Small intestine (tissue), 7 donors: Measurements from ENCODE around the gene MAP4K3. TPM values are rescaled to one million over a fixed set of nuclear protein-coding genes. Genes with fewer than 3 reads are reported as not detected.

Experiments used
- DNase-seq, 2 donors: peaks; one replicate each; pipeline versions ENCODE4 v3.0.0 to v3.0.0-alpha.2; 2013
- FAIRE-seq: peaks from 2 replicates; lab custom pipeline; 2012; peaks lifted over from hg19 to GRCh38; lab: Jason Lieb, UNC
- H3K27ac ChIP-seq, 3 donors: one replicate each; pipeline ENCODE4 v1.5.1; 2013; ENCODE audit warnings: low read length in 2 of 3, mild to moderate bottlenecking in 2 of 3, control low read depth in 1 of 3, inconsistent platforms in 1 of 3, low read depth in 1 of 3, moderate library complexity in 1 of 3
- H3K27me3 ChIP-seq, 3 donors: one replicate each; pipeline ENCODE4 v1.6.1; 2013; ENCODE audit warnings: low read length in 3 of 3, inconsistent platforms in 1 of 3; ENCODE audit not compliant: control insufficient read depth in 3 of 3, insufficient read depth in 3 of 3
- H3K36me3 ChIP-seq, 3 donors: one replicate each; pipeline ENCODE4 v1.6.1; 2013; ENCODE audit warnings: low read length in 3 of 3, inconsistent platforms in 1 of 3, low read depth in 1 of 3, mild to moderate bottlenecking in 1 of 3, moderate library complexity in 1 of 3; ENCODE audit not compliant: control insufficient read depth in 3 of 3, insufficient read depth in 2 of 3
- H3K4me1 ChIP-seq, 3 donors: one replicate each; pipeline ENCODE4 v1.6.1; 2013; ENCODE audit warnings: low read length in 2 of 3, inconsistent platforms in 1 of 3, low read depth in 1 of 3, mild to moderate bottlenecking in 1 of 3, moderate library complexity in 1 of 3; ENCODE audit not compliant: control insufficient read depth in 3 of 3, insufficient read depth in 2 of 3
- H3K4me3 ChIP-seq, 3 donors: one replicate each; pipeline ENCODE4 v1.5.1; 2013; ENCODE audit warnings: low read length in 3 of 3, control low read depth in 1 of 3, inconsistent platforms in 1 of 3, low read depth in 1 of 3, mild to moderate bottlenecking in 1 of 3, moderate library complexity in 1 of 3
- H3K9me3 ChIP-seq, 2 donors: one replicate each; pipeline ENCODE4 v1.6.1; 2013; ENCODE audit warnings: low read depth in 1 of 2, low read length in 1 of 2; ENCODE audit not compliant: control insufficient read depth in 2 of 2, insufficient read depth in 1 of 2
- WGBS, 3 donors: extraction: QIAGEN DNeasy Blood & Tissue Kit; methylation state at CpG; one replicate each; pipeline ENCODE4 v1.1.7; 2013; 5-methylcytosine and 5-hydroxymethylcytosine counted together
- polyA plus RNA-seq, 4 donors: library from polyadenylated mRNA; stranded (reverse) in 3 of 4; unstranded in 1 of 4; fragments of 200-250 nt in 3 of 4; fragments of 120-200 nt in 1 of 4; gene quantifications; one replicate each; pipeline versions ENCODE4 v1.2.1 to v1.2.3, GENCODE V29; 2013
- donor health status: healthy with polysubstance abuse.
- donor health status: control.
- donor health status: control.
- donor health status: Bipolar disorder and iron deficiency.
- donor health status: healthy.

The MAP4K3 gene
- polyA plus RNA-seq, 4 donors, result 9.5 to 29.9 (median 13.9) TPM

DNA sequence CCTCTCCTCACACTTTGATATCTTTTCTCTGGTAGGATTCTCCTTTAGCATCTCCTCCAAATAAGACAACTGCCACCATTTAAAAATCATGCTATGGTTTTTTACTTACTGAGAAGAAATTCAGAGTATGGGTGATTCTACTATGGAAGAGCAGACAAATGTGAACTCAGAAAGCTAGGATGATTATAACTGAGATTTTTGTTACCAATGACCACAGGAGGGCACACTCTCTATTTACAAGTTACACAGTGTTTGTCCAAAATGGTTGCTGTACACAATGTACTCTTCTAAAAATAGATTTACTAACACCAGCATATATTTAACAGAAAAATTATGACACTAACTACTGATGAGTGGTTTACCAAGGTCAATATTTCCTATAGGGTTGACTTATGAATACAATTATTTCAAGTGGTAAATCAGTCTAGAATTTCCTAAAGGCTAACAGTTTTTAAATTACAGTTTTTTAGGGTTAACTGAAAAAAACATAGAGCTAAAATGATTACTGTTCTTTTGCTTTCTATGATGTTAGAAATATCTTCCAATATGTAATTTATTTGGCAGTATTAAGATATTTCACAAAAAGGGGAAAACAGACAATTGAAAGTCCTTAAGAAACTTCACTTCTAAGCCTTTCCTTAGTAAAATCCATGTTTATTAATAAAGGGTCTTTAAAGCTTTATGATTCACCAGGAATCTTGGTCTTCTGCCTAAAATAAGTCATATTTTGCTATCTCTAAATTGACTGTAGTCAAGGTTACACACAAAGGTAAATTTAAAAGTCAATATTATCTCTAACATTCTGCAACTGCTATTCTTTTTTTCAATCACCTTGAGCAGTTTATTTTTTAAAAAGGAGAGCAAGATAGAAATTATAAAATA lies 57.2 kb downstream of the MAP4K3 start:
- peak; percentile 87 for FAIRE-seq

DNA sequence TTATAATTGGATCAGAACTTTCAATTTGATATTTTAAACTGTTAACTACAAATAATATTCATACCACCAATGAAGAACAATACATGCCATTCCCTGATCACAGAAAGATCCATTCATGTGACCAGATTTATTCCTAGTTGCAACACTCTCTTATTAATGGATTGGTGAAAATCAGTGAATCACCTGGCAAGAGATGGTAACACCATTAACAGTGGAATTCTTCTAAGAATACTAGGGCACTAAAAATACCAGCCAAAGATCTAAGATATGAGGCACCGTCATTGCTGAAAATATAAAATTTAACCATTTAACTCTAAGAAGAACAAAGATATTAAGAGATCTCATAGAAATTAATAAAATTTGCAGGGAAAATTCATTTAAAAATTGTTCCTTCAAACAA lies 58.1 kb downstream of the MAP4K3 start:
- H3K27me3 ChIP-seq, result no peaks in the 10 kb centered on the region
- peaks cover 0 to 5% (median 2%) of the 10 kb centered on the region in 3 donors for H3K4me1 ChIP-seq
- 39 to 66% (median 58%) methylated on average over 1 of the region's 1 CpG for WGBS, 3 donors
- no peak for DNase-seq
- H3K27ac ChIP-seq, result no peak overlapping the region
- peaks cover 0 to 1% of the 10 kb centered on the region in 2 donors for H3K9me3 ChIP-seq
- H3K36me3 ChIP-seq, result peaks cover 0 to 2% (median 0%) of the 10 kb centered on the region in 3 donors
- no peak overlapping the region for H3K4me3 ChIP-seq
- FAIRE-seq, result no peak

More for the DNA sequence above, 57.2 kb downstream of the MAP4K3 start:
- no peak overlapping the region for H3K27ac ChIP-seq
- H3K9me3 ChIP-seq, result no peaks in the 10 kb centered on the region
- peaks cover 0 to 2% (median 0%) of the 10 kb centered on the region in 3 donors for H3K36me3 ChIP-seq
- peak; percentile 67 to 70 for DNase-seq
- peaks cover 0 to 5% (median 2%) of the 10 kb centered on the region in 3 donors for H3K4me1 ChIP-seq
- H3K27me3 ChIP-seq, result no peaks in the 10 kb centered on the region
- H3K4me3 ChIP-seq, result no peak overlapping the region

DNA sequence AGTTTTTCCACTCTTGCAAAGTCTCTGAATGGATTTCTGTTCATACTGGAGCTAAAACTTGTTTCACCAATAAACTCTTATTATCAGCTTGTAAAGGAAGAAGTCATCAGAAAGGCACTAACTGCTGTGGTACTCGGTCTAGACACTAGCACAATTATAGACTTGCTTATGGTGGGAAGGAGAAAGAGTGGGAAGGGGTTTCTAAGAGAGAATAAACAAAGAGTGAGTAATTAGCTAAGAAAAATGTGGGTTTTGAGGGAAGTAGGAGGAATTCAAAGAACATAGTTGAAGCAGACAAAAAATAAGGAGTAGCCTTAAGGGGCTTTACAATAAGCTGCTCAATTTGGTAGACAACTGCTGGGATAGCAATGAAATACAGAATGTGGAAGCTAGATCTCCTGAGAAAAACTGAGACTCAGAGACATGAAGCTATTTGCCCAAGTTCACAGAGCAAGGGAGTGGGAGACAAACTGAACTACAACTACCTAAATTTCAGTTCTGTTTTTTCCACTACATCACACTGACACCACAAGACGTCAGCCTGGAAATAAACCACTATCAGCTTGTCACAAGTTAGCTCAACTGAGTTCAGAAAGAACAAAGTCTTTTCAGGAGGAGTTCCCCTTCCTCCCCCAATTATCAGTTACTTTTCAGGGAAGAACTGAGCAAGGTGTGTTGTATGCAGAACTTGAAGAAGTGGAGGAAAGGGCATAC lies 59.7 kb downstream of the MAP4K3 start:
- DNase-seq (peak; percentile 9 to 71), FAIRE-seq (no peak)
- Histone ChIP-seq H3K36me3 (peaks cover 0 to 3% (median 2%) of the 10 kb centered on the region in 3 donors), H3K4me1 (peaks cover 0 to 5% (median 2%) of the 10 kb centered on the region in 3 donors), H3K9me3 (peaks cover 0 to 2% of the 10 kb centered on the region in 2 donors), H3K4me3 (no peak overlapping the region), H3K27me3 (no peaks in the 10 kb centered on the region), H3K27ac (peak overlapping the region in 1 of 3 donors; percentile 30)
- WGBS, 3 donors, result 60 to 62% (median 62%) methylated on average over 2 of the region's 2 CpGs

DNA sequence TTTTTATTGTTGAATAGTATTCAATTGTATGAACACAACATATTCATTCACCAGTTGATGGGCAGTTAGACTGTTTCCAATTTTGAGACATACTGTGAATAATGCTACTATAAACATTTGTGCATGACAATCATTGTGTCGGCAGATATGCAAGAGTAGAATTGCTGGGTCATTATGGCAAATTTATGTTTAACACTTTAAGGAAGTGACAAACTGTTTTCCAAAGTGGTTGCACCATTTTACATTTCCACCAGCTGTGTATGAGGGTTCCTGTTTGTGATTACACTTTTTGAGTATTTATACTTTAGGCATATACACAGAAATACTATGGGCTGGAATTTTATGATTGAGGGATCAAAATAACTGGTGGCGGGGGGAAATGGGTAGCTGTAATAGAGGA lies 61.2 kb downstream of the MAP4K3 start:
- no peaks in the 10 kb centered on the region for H3K27me3 ChIP-seq
- H3K9me3 ChIP-seq, result peaks cover 0 to 2% of the 10 kb centered on the region in 2 donors
- DNase-seq (no peak), FAIRE-seq (no peak)
- H3K27ac ChIP-seq, result no peak overlapping the region
- no peak overlapping the region for H3K4me3 ChIP-seq
- WGBS, 3 donors, result 84 to 93% (median 92%) methylated on average over 2 of the region's 2 CpGs
- H3K36me3 ChIP-seq, result peaks cover 0 to 3% (median 2%) of the 10 kb centered on the region in 3 donors
- H3K4me1 ChIP-seq, result peaks cover 0 to 2% (median 0%) of the 10 kb centered on the region in 3 donors

GRCh38 chr2:39373181-39373802 lies 63.8 kb downstream of the MAP4K3 start:
- H3K4me3 ChIP-seq, result no peak overlapping the region
- peaks cover 0 to 2% of the 10 kb centered on the region in 2 donors for H3K9me3 ChIP-seq
- peaks cover 0 to 4% (median 3%) of the 10 kb centered on the region in 3 donors for H3K36me3 ChIP-seq
- peaks cover 0 to 2% (median 2%) of the 10 kb centered on the region in 3 donors for H3K4me1 ChIP-seq
- no peak for FAIRE-seq
- no peaks in the 10 kb centered on the region for H3K27me3 ChIP-seq
- no peak for DNase-seq
- 49 to 68% (median 49%) methylated on average over 2 of the region's 2 CpGs for WGBS, 3 donors
- no peak overlapping the region for H3K27ac ChIP-seq

DNA sequence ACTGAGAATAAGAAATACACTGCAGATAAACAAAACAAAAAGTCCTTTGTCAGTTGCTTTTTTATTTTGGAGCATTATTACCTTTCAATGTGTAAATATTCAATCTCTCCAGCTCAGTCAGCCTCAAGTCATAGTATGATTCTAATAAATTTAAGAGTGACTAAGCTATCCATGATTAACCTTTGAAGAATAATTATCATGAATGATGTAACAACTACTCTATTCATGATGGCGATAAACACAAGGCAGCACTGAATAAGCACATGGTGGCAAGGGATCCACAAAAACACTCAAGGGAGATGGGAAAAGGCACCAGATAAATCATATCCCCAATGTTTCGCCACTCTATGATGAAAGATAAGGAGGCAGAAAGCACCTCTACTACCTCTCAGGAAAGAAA lies 67.0 kb downstream of the MAP4K3 start:
- Histone ChIP-seq H3K4me1 (peaks cover 0 to 2% (median 0%) of the 10 kb centered on the region in 3 donors), H3K4me3 (no peak overlapping the region), H3K27ac (no peak overlapping the region), H3K36me3 (peaks cover 0 to 8% (median 5%) of the 10 kb centered on the region in 3 donors), H3K9me3 (peaks cover 0 to 2% of the 10 kb centered on the region in 2 donors), H3K27me3 (no peaks in the 10 kb centered on the region)
- FAIRE-seq (no peak), DNase-seq (no peak)
- 88 to 90% (median 89%) methylated on average over 2 of the region's 2 CpGs for WGBS, 3 donors

DNA sequence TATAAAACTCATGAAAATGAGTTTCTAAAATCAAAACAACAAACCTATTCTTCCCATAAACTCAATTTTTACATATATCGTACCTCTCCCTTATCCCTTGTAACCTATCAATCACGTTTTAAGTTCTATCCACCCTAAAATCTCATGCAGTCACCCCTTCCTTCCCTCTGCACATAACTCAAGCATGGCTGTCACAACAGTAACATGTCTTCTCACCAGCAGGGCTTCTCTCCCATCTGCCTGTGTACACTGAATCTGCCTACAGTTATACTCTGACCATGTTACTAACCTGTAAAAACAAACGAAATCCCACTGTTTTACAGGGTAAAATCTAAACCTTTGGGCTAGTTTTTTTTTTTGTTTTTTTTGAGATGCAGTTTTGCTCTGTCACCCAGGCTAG lies 68.2 kb downstream of the MAP4K3 start:
- H3K9me3 ChIP-seq, result no peaks in the 10 kb centered on the region
- DNase-seq (no peak), FAIRE-seq (no peak)
- no peak overlapping the region for H3K4me3 ChIP-seq
- 68 to 80% (median 71%) methylated on average over 3 of the region's 3 CpGs for WGBS, 3 donors
- no peak overlapping the region for H3K27ac ChIP-seq
- H3K36me3 ChIP-seq, result peaks cover 0 to 6% (median 5%) of the 10 kb centered on the region in 3 donors
- no peaks in the 10 kb centered on the region for H3K27me3 ChIP-seq
- peaks cover 0 to 2% (median 0%) of the 10 kb centered on the region in 3 donors for H3K4me1 ChIP-seq

DNA sequence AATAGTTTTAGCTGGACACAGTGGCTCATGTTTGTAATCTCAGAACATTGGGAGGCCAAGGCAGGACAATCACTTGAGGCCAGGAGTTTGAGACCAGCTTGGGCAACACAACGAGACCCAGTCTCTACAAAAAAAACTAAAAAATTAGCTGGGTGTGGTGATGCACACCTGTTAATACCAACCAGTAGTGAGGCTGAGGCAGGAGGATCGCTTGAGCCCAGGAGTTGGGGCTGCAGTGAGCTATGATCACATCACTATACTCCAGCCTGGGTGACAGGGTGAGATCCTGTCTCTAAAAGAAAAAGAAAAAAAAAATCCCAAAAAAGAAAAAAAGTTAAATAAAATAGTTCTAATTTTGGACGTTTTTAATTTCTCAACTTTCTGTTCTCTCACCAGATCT lies 68.7 kb downstream of the MAP4K3 start:
- WGBS, 3 donors, result 70 to 83% (median 79%) methylated on average over 3 of the region's 3 CpGs
- no peak overlapping the region for H3K27ac ChIP-seq
- no peaks in the 10 kb centered on the region for H3K27me3 ChIP-seq
- H3K36me3 ChIP-seq, result peaks cover 0 to 6% (median 2%) of the 10 kb centered on the region in 3 donors
- H3K4me3 ChIP-seq, result no peak overlapping the region
- no peak for DNase-seq
- no peak for FAIRE-seq
- H3K4me1 ChIP-seq, result peaks cover 0 to 2% (median 0%) of the 10 kb centered on the region in 3 donors
- H3K9me3 ChIP-seq, result peaks cover 0 to under 1% of the 10 kb centered on the region in 2 donors
